ENCODE measurements around the gene DMKN. TPM values are rescaled to one million over a fixed set of nuclear protein-coding genes. Genes with fewer than 3 reads are reported as not detected.

DMKN gene
- total RNA-seq, 4 donors from 2014 or later, result 2.7 to 18.1 (median 10.0) TPM

DNA sequence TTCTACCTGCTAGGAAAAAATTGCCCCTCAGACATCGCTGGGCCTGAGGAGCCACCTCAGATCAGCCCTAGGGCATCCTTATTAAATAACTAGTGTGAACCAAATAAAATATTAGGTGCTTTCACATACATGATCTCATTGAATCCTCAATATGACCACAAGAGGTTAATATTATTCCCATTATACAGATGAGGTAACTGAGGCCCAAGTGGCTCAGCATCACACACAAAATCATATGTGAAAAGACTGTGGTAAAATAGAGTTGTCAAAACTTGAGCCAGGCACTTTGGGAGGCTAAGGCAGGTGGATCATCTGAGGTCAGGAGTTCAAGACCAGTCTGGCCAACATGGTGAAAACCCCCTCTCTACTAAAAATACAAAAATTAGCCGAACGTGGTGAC is 2.9 kb upstream of the DMKN start:
- in situ Hi-C loops (cut with MboI; ENCODE audit: low pct_ligation_motif_present in 1 of 4, low pct_unique_long_range_greater_than_20kb in 1 of 4, low sequenced_read_pairs in 3 of 4) (no loop called here), intact Hi-C loops (cut with DNase I; ENCODE audit: low total_unique reads) (no loop called here)
- H3K9me3 ChIP-seq, result no peaks in the 10 kb centered on the region
- H3K36me3 ChIP-seq, result no peaks in the 10 kb centered on the region
- H3K4me1 ChIP-seq, result no peaks in the 10 kb centered on the region
- DNase-seq, result no peak
- H3K4me3 ChIP-seq, result no peak overlapping the region
- TF ChIP-seq CTCF (IDR thresholded peaks at IDR 0.05) (no peak), POLR2AphosphoS5 (IDR thresholded peaks at IDR 0.05) (no peak), POLR2A (IDR thresholded peaks at IDR 0.05) (no peak), EP300 (IDR thresholded peaks at IDR 0.05; ENCODE audit: low read depth) (no peak)
- H3K27me3 ChIP-seq, result peaks cover 34% of the 10 kb centered on the region
- H3K27ac ChIP-seq, result no peak overlapping the region
- 71 to 76% methylated on average over 2 to 3 of the region's 3 CpGs for WGBS, 2 donors (ENCODE audit: low coverage in 1 of 2)

GRCh38 chr19:35514282-35514809 is 897 bp upstream of the DMKN start:
- intact Hi-C loops (cut with DNase I; ENCODE audit: low total_unique reads) (no loop called here), in situ Hi-C loops (cut with MboI; ENCODE audit: low pct_ligation_motif_present in 1 of 4, low pct_unique_long_range_greater_than_20kb in 1 of 4, low sequenced_read_pairs in 3 of 4) (no loop called here)
- Histone ChIP-seq H3K9me3 (no peaks in the 10 kb centered on the region), H3K36me3 (no peaks in the 10 kb centered on the region), H3K27ac (no peak overlapping the region), H3K4me1 (peaks cover 0 to 14% (median 7%) of the 10 kb centered on the region in 4 donors), H3K4me3 (no peak overlapping the region), H3K27me3 (peaks cover 53% of the 10 kb centered on the region)
- no peak for DNase-seq
- 32 to 58% methylated on average over 2 to 19 of the region's 20 CpGs for WGBS, 2 donors (ENCODE audit: low coverage in 1 of 2)
- no peak for TF ChIP-seq EP300 (IDR thresholded peaks at IDR 0.05; ENCODE audit: low read depth)
- no peak for TF ChIP-seq CTCF (IDR thresholded peaks at IDR 0.05)
- no peak for TF ChIP-seq POLR2AphosphoS5 (IDR thresholded peaks at IDR 0.05)
- TF ChIP-seq POLR2A (IDR thresholded peaks at IDR 0.05), result no peak

- intact Hi-C loops (cut with DNase I; ENCODE audit: low total_unique reads), result no loop called here
- H3K27ac ChIP-seq, result no peak overlapping the region
- H3K27me3 ChIP-seq, result peaks cover 66% of the 10 kb centered on the region
- H3K9me3 ChIP-seq, result no peaks in the 10 kb centered on the region
- H3K4me1 ChIP-seq, result peaks cover 0 to 20% (median 9%) of the 10 kb centered on the region in 4 donors
- in situ Hi-C loops (cut with MboI; ENCODE audit: low pct_ligation_motif_present in 1 of 4, low pct_unique_long_range_greater_than_20kb in 1 of 4, low sequenced_read_pairs in 3 of 4), result no loop called here
- DNase-seq, result no peak
- no peaks in the 10 kb centered on the region for H3K36me3 ChIP-seq
- no peak overlapping the region for H3K4me3 ChIP-seq
- 82% methylated on average over 15 of the region's 15 CpGs; no CpG with 5 or more reads in 1 of the 2 donors for WGBS, 2 donors (ENCODE audit: low coverage in 1 of 2)
- TF ChIP-seq EP300 (IDR thresholded peaks at IDR 0.05; ENCODE audit: low read depth), result no peak
These were observed 420 bp downstream of the DMKN start for GRCh38 chr19:35512831-35513627.

DNA sequence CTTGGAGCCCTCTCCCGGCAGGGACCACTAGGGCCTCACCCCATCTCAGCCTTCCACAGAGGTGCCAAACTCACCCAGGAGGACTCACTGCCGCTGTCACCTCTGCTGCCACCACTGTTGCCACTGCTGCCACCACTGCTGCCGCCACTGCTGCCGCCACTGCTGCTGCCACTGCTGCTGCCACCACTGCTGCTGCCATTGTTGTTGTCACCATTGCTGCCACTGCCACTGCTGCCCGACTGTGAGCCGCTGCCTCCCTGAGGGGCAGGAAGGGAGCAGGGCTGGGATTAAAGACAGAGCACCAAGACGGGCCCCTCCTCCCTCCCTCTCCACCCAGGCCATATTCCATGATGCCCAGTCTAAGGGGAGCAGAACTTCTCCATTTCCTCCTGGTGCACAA is 2.1 kb downstream of the DMKN start:
- Histone ChIP-seq H3K27ac (no peak overlapping the region), H3K9me3 (no peaks in the 10 kb centered on the region), H3K4me3 (no peak overlapping the region), H3K4me1 (peaks cover 0 to 20% (median 9%) of the 10 kb centered on the region in 4 donors), H3K36me3 (no peaks in the 10 kb centered on the region), H3K27me3 (peaks cover 69% of the 10 kb centered on the region)
- 78% methylated on average over 7 of the region's 7 CpGs; no CpG with 5 or more reads in 1 of the 2 donors for WGBS, 2 donors (ENCODE audit: low coverage in 1 of 2)
- no peak for TF ChIP-seq POLR2AphosphoS5 (IDR thresholded peaks at IDR 0.05)
- no peak for TF ChIP-seq POLR2A (IDR thresholded peaks at IDR 0.05)
- no peak for TF ChIP-seq CTCF (IDR thresholded peaks at IDR 0.05)
- TF ChIP-seq EP300 (IDR thresholded peaks at IDR 0.05; ENCODE audit: low read depth), result no peak
- DNase-seq, result no peak
- in situ Hi-C loops (cut with MboI; ENCODE audit: low pct_ligation_motif_present in 1 of 4, low pct_unique_long_range_greater_than_20kb in 1 of 4, low sequenced_read_pairs in 3 of 4), result no loop called here
- intact Hi-C loops (cut with DNase I; ENCODE audit: low total_unique reads), result no loop called here

All from transverse colon (tissue), 4 donors.